Mesothelial cell of epicardium (in vitro differentiated cells): ENCODE results near the gene MAMSTR. TPM values are rescaled to one million over a fixed set of nuclear protein-coding genes. Genes with fewer than 3 reads are reported as not detected.

Source experiments
- DNase-seq, 2 experiments: peaks; one replicate each; pipeline ENCODE4 v3.0.0; 2021; ENCODE audit warnings: low spot score in 2 of 2; ENCODE audit not compliant: unreplicated experiment in 2 of 2
- H3K27ac Mint-ChIP-seq: 2 replicates; pipeline ENCODE4 v1.8.0; 2021; ENCODE audit warnings: mixed read lengths
- H3K27me3 Mint-ChIP-seq: 2 replicates; pipeline ENCODE4 v1.8.0; 2021; ENCODE audit warnings: low read depth, mixed read lengths
- H3K36me3 Mint-ChIP-seq: 2 replicates; pipeline ENCODE4 v1.8.0; 2021; ENCODE audit warnings: mixed read lengths
- H3K4me1 Mint-ChIP-seq: 2 replicates; pipeline ENCODE4 v1.8.0; 2021; ENCODE audit warnings: mixed read lengths
- H3K4me3 Mint-ChIP-seq: 2 replicates; pipeline ENCODE4 v1.8.0; 2021; ENCODE audit warnings: mild to moderate bottlenecking, moderate library complexity, mixed read lengths
- H3K9me3 Mint-ChIP-seq: 2 replicates; pipeline ENCODE4 v1.8.0; 2021; ENCODE audit warnings: mixed read lengths
- total RNA-seq: library from RNA; stranded (reverse); gene quantifications from 3 replicates; pipeline ENCODE4 v1.2.1, GENCODE V29; 2021
- TF ChIP-seq, protein P1 (sequence below): fragments of 200-600 bp; sonication (generic); IDR thresholded peaks from one replicate; pipeline ENCODE4 v1.5.0; 2021; ENCODE audit warnings: antibody characterized with exemption; ENCODE audit not compliant: unreplicated experiment

MAMSTR gene
- total RNA-seq, 1 donor from 2014 or later, result 6.5 TPM

- Mint-ChIP-seq H3K4me3 (no peak overlapping the region), H3K9me3 (peaks cover 5% of the 10 kb centered on the region), H3K27me3 (peaks cover 19% of the 10 kb centered on the region), H3K27ac (no peak overlapping the region), H3K4me1 (peaks cover 25% of the 10 kb centered on the region), H3K36me3 (no peaks in the 10 kb centered on the region)
- TF ChIP-seq, protein P1, sequence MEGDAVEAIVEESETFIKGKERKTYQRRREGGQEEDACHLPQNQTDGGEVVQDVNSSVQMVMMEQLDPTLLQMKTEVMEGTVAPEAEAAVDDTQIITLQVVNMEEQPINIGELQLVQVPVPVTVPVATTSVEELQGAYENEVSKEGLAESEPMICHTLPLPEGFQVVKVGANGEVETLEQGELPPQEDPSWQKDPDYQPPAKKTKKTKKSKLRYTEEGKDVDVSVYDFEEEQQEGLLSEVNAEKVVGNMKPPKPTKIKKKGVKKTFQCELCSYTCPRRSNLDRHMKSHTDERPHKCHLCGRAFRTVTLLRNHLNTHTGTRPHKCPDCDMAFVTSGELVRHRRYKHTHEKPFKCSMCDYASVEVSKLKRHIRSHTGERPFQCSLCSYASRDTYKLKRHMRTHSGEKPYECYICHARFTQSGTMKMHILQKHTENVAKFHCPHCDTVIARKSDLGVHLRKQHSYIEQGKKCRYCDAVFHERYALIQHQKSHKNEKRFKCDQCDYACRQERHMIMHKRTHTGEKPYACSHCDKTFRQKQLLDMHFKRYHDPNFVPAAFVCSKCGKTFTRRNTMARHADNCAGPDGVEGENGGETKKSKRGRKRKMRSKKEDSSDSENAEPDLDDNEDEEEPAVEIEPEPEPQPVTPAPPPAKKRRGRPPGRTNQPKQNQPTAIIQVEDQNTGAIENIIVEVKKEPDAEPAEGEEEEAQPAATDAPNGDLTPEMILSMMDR, result no peak
- no peak for DNase-seq
Measured at GRCh38 chr19:48749571-48750198, 30.2 kb upstream of the MAMSTR start.

- Mint-ChIP-seq H3K27me3 (peaks cover 4% of the 10 kb centered on the region), H3K36me3 (no peaks in the 10 kb centered on the region), H3K4me3 (peak within 1 kb of the TSS; percentile 68), H3K27ac (peak within 1 kb of the TSS; percentile 96), H3K4me1 (peaks cover 8% of the 10 kb centered on the region), H3K9me3 (peaks cover 5% of the 10 kb centered on the region)
- DNase-seq, result peak; percentile 73 to 86
- TF ChIP-seq, protein P1, result no peak
Measured at GRCh38 chr19:48746738-48747575, 27.4 kb upstream of the MAMSTR start, which contains the start of gene IZUMO1. IZUMO1 (minus strand) TSS chr19:48746909; CDS start chr19:48745859, 1,050 bp downstream.

- TF ChIP-seq, protein P1, result no peak
- H3K27ac Mint-ChIP-seq, result peak overlapping the region; percentile 96
Measured at GRCh38 chr19:48746110-48746509, 26.6 kb upstream of the MAMSTR start.

GRCh38 chr19:48745208-48745995, 25.9 kb upstream of the MAMSTR start:
- H3K27ac Mint-ChIP-seq, result no peak overlapping the region
- no peak for DNase-seq
- peaks cover 10% of the 10 kb centered on the region for H3K4me1 Mint-ChIP-seq
- no peak overlapping the region for H3K4me3 Mint-ChIP-seq
- TF ChIP-seq, protein P1, result no peak
- peaks cover 7% of the 10 kb centered on the region for H3K27me3 Mint-ChIP-seq
- H3K9me3 Mint-ChIP-seq, result peaks cover 5% of the 10 kb centered on the region
- no peaks in the 10 kb centered on the region for H3K36me3 Mint-ChIP-seq

More at GRCh38 chr19:48746110-48746509, 26.6 kb upstream of the MAMSTR start:
- peaks cover 5% of the 10 kb centered on the region for H3K9me3 Mint-ChIP-seq
- DNase-seq, result no peak
- H3K4me1 Mint-ChIP-seq, result peaks cover 9% of the 10 kb centered on the region
- H3K27me3 Mint-ChIP-seq, result peaks cover 5% of the 10 kb centered on the region
- no peaks in the 10 kb centered on the region for H3K36me3 Mint-ChIP-seq
- H3K4me3 Mint-ChIP-seq, result peak overlapping the region; percentile 3

DNA sequence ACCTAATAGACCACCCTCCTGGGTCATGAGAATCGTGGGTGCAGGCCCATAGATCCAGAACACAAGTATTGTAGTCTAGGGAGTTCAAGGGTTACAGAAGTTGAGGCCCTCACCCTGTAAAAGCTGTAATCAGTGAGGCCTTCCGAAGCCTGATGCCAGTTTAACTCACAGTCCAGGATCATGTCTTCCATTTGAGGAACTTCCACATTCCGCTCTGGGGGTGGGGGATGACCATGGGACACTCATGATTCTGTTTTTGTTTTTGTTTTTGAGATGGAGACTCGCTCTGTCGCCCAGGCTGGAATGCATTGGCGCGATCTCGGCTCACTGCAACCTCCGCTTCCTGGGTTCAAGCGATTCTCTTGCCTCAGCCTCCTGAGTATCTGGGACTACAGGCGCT, 22.6 kb upstream of the MAMSTR start:
- H3K9me3 Mint-ChIP-seq, result peaks cover 5% of the 10 kb centered on the region
- TF ChIP-seq, protein P1, result no peak
- H3K27ac Mint-ChIP-seq, result no peak overlapping the region
- peaks cover 17% of the 10 kb centered on the region for H3K27me3 Mint-ChIP-seq
- H3K4me1 Mint-ChIP-seq, result peaks cover 14% of the 10 kb centered on the region
- DNase-seq, result no peak
- no peaks in the 10 kb centered on the region for H3K36me3 Mint-ChIP-seq
- H3K4me3 Mint-ChIP-seq, result no peak overlapping the region
